Naive thymus-derived CD8-positive, alpha-beta T cell (primary cell): ENCODE results near the gene PMP22. TPM values are rescaled to one million over a fixed set of nuclear protein-coding genes. Genes with fewer than 3 reads are reported as not detected.

Source experiments
- ATAC-seq, 2 donors: fragments of 150-1000 bp; cut with Tn5 transposase in 1 of 2; sonication (Bioruptor Pico), chemical (Tn5 transposase) in 1 of 2; 1 replicate in 1 of 2; 2 replicates in 1 of 2; pipeline ENCODE4 v1.10.0; 2021; ENCODE audit warnings: mild to moderate bottlenecking in 2 of 2, moderate library complexity in 2 of 2
- POLR2A ChIA-PET: fragments of 350-600 bp; sonication (Branson Sonifier 250); formaldehyde crosslinking; loops from one replicate; lab custom pipeline; 2021; ENCODE audit warnings: antibody characterized with exemption; lab: Charles Lee
- DNase-seq, 10 donors: peaks; one replicate each; pipeline versions ENCODE4 v3.0.0 to v3.0.0-alpha.2; 2020 to 2022
- H3K27ac Mint-ChIP-seq, 10 donors: one replicate each; pipeline ENCODE4 v1.8.0; 2020 to 2022; ENCODE audit warnings: mild to moderate bottlenecking in 10 of 10, mixed read lengths in 10 of 10, moderate library complexity in 4 of 10, inconsistent platforms in 1 of 10
- H3K27me3 Mint-ChIP-seq, 5 donors: one replicate each; pipeline ENCODE4 v1.8.0; 2021 to 2022; ENCODE audit warnings: mixed read lengths in 5 of 5
- H3K36me3 Mint-ChIP-seq, 3 donors: one replicate each; pipeline ENCODE4 v1.8.0; 2020 to 2022; ENCODE audit warnings: mixed read lengths in 3 of 3, mild to moderate bottlenecking in 2 of 3, inconsistent platforms in 1 of 3
- H3K4me1 Mint-ChIP-seq, 4 donors: one replicate each; pipeline ENCODE4 v1.8.0; 2021 to 2022; ENCODE audit warnings: mixed read lengths in 4 of 4
- H3K4me3 Mint-ChIP-seq, 10 donors: one replicate each; pipeline ENCODE4 v1.8.0; 2020 to 2022; ENCODE audit warnings: mild to moderate bottlenecking in 10 of 10, mixed read lengths in 10 of 10, moderate library complexity in 6 of 10, inconsistent platforms in 1 of 10
- H3K9me3 Mint-ChIP-seq, 9 donors: one replicate each; pipeline ENCODE4 v1.8.0; 2020 to 2022; ENCODE audit warnings: mixed read lengths in 9 of 9, mild to moderate bottlenecking in 3 of 9, inconsistent platforms in 1 of 9, moderate library complexity in 1 of 9
- polyA plus RNA-seq, 3 donors: library from polyadenylated mRNA; unstranded; fragments of 300-500 nt; fragmentation: Illumina TruSeq; gene quantifications; one replicate each; pipeline ENCODE4 v1.2.3, GENCODE V29; 2021
- total RNA-seq, 8 experiments: library from RNA in 2 of 8; stranded (reverse) in 2 of 8; gene quantifications; one replicate each; pipeline ENCODE4 v1.2.3 and lab custom pipeline; 2021 to 2026

PMP22 gene
- total RNA-seq = under 1 TPM in 1 of 2 experiments, not detected in 1; 0.27 TPM
- not detected for polyA plus RNA-seq
- 0 to 0.17 (median 0) reads per million in 6 experiments for total RNA-seq (lab: John Stamatoyannopoulos, UW)

- peaks cover 4 to 13% (median 12%) of the 10 kb centered on the region in 4 donors for H3K4me1 Mint-ChIP-seq
- no peak within 1 kb of the TSS for H3K4me3 Mint-ChIP-seq
These were observed at the start of gene PMP22 for GRCh38 chr17:15265131-15265530. PMP22 (minus strand) TSS chr17:15265326; CDS start chr17:15260727, 4,599 bp downstream.

GRCh38 chr17:15311996-15312395 lies 46.9 kb upstream of the PMP22 start:
- no peaks in the 10 kb centered on the region for H3K36me3 Mint-ChIP-seq
- no peak overlapping the region for H3K27ac Mint-ChIP-seq
- no peaks in the 10 kb centered on the region for H3K9me3 Mint-ChIP-seq
- H3K27me3 Mint-ChIP-seq = peaks cover 6 to 18% (median 8%) of the 10 kb centered on the region in 5 donors
- DNase-seq = no peak
- H3K4me3 Mint-ChIP-seq = no peak overlapping the region
- no peaks in the 10 kb centered on the region for H3K4me1 Mint-ChIP-seq
- POLR2A ChIA-PET = no interaction called here
- no peak for ATAC-seq

More at GRCh38 chr17:15265131-15265530, at the start of gene PMP22:
- DNase-seq = no peak
- POLR2A ChIA-PET = no interaction called here
- H3K36me3 Mint-ChIP-seq = no peaks in the 10 kb centered on the region
- peaks cover 30 to 81% (median 46%) of the 10 kb centered on the region in 5 donors for H3K27me3 Mint-ChIP-seq
- no peak for ATAC-seq
- no peak within 1 kb of the TSS for H3K27ac Mint-ChIP-seq
- no peaks in the 10 kb centered on the region for H3K9me3 Mint-ChIP-seq

GRCh38 chr17:15309793-15310192 lies 44.7 kb upstream of the PMP22 start:
- Mint-ChIP-seq H3K27me3 (peaks cover 3 to 8% (median 5%) of the 10 kb centered on the region in 5 donors), H3K4me3 (no peak overlapping the region), H3K27ac (no peak overlapping the region), H3K4me1 (no peaks in the 10 kb centered on the region), H3K9me3 (no peaks in the 10 kb centered on the region), H3K36me3 (no peaks in the 10 kb centered on the region)
- no peak for DNase-seq
- ATAC-seq = no peak
- POLR2A ChIA-PET = no interaction called here

- Mint-ChIP-seq H3K4me1 (no peaks in the 10 kb centered on the region), H3K9me3 (no peaks in the 10 kb centered on the region), H3K27me3 (peaks cover under 1 to 6% (median 3%) of the 10 kb centered on the region in 5 donors), H3K36me3 (no peaks in the 10 kb centered on the region), H3K4me3 (no peak overlapping the region), H3K27ac (no peak overlapping the region)
- POLR2A ChIA-PET = no interaction called here
- ATAC-seq (no peak), DNase-seq (no peak)
These were observed 44.1 kb upstream of the PMP22 start for GRCh38 chr17:15309236-15309635.

DNA sequence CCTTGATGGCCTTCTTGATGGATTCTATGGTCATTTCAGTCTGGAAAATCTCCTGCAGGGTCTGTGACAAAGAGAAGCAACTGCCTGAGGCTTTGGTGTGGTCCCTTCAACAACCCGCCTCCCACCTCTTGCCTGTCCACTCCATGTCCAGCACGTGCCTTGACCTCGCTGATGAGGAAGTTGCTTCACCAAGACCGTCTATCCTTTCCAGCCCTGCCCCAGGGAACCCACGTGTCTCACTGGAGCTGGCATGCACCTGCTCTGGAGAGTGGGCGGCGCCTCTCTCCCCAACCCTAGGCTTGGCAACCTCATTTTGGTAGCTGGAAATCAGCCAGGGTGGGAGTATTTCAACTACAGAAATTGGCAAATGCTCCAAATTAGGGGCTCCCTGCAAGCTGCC lies 43.6 kb upstream of the PMP22 start:
- Mint-ChIP-seq H3K9me3 (no peaks in the 10 kb centered on the region), H3K27ac (no peak overlapping the region)

DNA sequence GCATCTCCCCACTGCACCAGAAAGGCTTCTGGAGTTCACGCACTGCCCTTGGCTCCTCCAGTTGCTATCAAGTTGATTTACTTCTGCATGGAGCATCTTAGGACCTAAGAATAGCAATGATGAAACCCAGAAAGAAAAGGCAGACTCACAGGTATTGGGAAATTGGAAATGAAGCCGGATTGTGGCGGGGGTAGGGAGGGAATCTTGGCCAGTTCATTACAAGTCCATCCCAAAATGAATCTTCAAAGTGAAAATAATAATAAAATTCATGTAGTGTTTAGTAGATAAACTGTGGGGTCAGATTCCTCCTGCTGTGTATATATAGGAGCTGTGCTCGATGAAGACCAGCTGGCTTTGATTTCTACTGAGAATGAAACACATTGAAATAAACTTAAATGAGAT lies 42.6 kb upstream of the PMP22 start:
- H3K4me1 Mint-ChIP-seq = no peaks in the 10 kb centered on the region
- H3K27ac Mint-ChIP-seq = no peak overlapping the region
- H3K4me3 Mint-ChIP-seq = no peak overlapping the region
- peaks cover under 1 to 5% (median 1%) of the 10 kb centered on the region in 5 donors for H3K27me3 Mint-ChIP-seq
- no peaks in the 10 kb centered on the region for H3K9me3 Mint-ChIP-seq
- no peaks in the 10 kb centered on the region for H3K36me3 Mint-ChIP-seq
- POLR2A ChIA-PET = no interaction called here
- ATAC-seq = no peak
- DNase-seq = no peak

More for the DNA sequence above, 43.6 kb upstream of the PMP22 start:
- Mint-ChIP-seq H3K4me1 (no peaks in the 10 kb centered on the region), H3K27me3 (peaks cover 0 to 6% (median 0%) of the 10 kb centered on the region in 5 donors), H3K4me3 (no peak overlapping the region), H3K36me3 (no peaks in the 10 kb centered on the region)
- DNase-seq (no peak), ATAC-seq (no peak)
- POLR2A ChIA-PET = no interaction called here

DNA sequence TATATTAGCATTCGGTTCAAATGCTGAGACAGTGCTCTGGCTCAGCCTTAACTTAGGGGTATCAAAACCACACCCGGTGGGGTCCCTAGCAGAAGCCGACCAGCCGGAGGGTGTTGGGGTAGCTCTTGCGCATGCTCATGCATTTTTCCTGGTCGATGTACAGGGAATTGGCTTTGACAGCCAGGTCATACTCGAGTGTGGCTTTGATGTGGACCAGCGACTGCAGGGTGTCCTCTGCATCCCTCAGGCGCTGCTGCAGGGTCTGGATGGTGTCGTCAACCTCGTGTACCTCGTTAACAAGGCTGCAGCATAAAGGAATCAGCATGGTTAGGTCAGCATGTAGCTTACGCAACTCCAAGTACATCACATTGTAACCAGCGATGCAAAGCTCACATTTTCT lies 38.7 kb upstream of the PMP22 start:
- no peak for ATAC-seq
- no peak for DNase-seq
- Mint-ChIP-seq H3K27me3 (peaks cover 4 to 21% (median 11%) of the 10 kb centered on the region in 5 donors), H3K36me3 (no peaks in the 10 kb centered on the region), H3K27ac (no peak overlapping the region), H3K4me1 (no peaks in the 10 kb centered on the region), H3K4me3 (no peak overlapping the region), H3K9me3 (no peaks in the 10 kb centered on the region)
- POLR2A ChIA-PET = no interaction called here

GRCh38 chr17:15303268-15303667 lies 38.1 kb upstream of the PMP22 start:
- no peak overlapping the region for H3K27ac Mint-ChIP-seq
- H3K9me3 Mint-ChIP-seq = no peaks in the 10 kb centered on the region
- DNase-seq (no peak), ATAC-seq (no peak)
- no peaks in the 10 kb centered on the region for H3K36me3 Mint-ChIP-seq
- POLR2A ChIA-PET = no interaction called here
- no peak overlapping the region for H3K4me3 Mint-ChIP-seq
- no peaks in the 10 kb centered on the region for H3K4me1 Mint-ChIP-seq
- peaks cover 4 to 21% (median 11%) of the 10 kb centered on the region in 5 donors for H3K27me3 Mint-ChIP-seq

- POLR2A ChIA-PET = no interaction called here
- H3K27me3 Mint-ChIP-seq = peaks cover 4 to 21% (median 11%) of the 10 kb centered on the region in 5 donors
These were observed 36.7 kb upstream of the PMP22 start for GRCh38 chr17:15301845-15302244.

DNA sequence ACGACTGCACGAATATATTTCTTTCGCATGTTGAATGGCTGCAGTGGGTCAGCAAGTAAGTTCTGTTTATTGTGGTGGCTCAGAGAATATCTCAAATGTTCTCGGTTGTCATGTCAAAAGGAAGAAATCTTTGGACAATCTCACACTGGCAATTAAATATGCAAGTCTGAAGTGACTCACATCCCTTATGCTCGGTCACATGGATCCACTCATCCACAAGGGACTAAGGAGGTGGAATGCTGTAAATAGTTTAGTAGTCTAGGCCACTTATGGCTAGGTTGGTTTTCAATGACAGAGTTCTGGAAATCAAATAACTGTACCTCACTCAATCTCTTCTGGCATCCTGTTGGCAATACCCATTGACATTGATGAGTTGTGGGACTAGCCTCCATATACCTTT lies 33.0 kb upstream of the PMP22 start:
- ATAC-seq = no peak
- POLR2A ChIA-PET = no interaction called here

More at GRCh38 chr17:15301845-15302244, 36.7 kb upstream of the PMP22 start:
- ATAC-seq (no peak), DNase-seq (no peak)
- Mint-ChIP-seq H3K27ac (no peak overlapping the region), H3K4me3 (no peak overlapping the region), H3K36me3 (no peaks in the 10 kb centered on the region), H3K4me1 (no peaks in the 10 kb centered on the region), H3K9me3 (no peaks in the 10 kb centered on the region)

GRCh38 chr17:15293558-15293957 lies 28.4 kb upstream of the PMP22 start:
- no peaks in the 10 kb centered on the region for H3K9me3 Mint-ChIP-seq
- POLR2A ChIA-PET = no interaction called here

More for the DNA sequence above, 33.0 kb upstream of the PMP22 start:
- H3K9me3 Mint-ChIP-seq = no peaks in the 10 kb centered on the region
- H3K4me3 Mint-ChIP-seq = no peak overlapping the region
- H3K27ac Mint-ChIP-seq = no peak overlapping the region
- H3K36me3 Mint-ChIP-seq = no peaks in the 10 kb centered on the region
- DNase-seq = no peak
- peaks cover 8 to 28% (median 13%) of the 10 kb centered on the region in 5 donors for H3K27me3 Mint-ChIP-seq
- no peaks in the 10 kb centered on the region for H3K4me1 Mint-ChIP-seq

DNA sequence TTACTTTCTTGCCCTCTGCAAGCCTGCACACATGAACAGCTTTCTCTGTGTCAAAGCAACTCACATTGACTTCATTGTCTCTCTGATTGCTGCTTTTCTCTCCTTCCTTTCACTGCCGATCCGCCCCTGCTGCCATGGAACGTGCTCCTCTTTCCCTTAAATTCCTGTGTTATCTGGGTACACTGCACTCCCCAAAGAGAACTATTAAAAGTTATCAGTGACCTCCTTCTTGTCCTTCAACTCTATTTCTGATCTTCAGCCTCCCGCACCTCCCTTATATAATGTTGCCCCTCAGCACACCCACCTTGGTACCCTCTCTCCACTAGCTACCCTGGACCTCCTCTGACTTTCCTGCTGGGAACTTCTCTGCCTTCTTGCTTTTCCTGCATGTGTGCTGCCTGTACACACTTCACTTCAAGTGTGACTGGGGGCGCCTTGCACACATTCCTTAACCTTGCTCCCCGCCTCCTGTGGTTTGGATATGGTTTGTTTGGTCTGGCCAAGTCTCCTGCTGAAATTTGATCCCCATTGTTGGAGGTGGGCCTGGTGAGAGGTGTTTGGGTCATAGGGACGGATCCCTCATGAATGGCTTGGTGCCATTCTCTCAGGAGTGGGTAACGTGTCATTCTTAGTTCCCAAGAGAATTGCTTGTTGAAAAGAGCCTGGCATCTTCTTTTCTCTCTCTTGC lies 26.7 kb upstream of the PMP22 start:
- POLR2A ChIA-PET = no interaction called here
- no peak overlapping the region for H3K27ac Mint-ChIP-seq

More at GRCh38 chr17:15293558-15293957, 28.4 kb upstream of the PMP22 start:
- Mint-ChIP-seq H3K27me3 (peaks cover 7 to 38% (median 18%) of the 10 kb centered on the region in 5 donors), H3K4me3 (no peak overlapping the region), H3K27ac (no peak overlapping the region), H3K4me1 (no peaks in the 10 kb centered on the region), H3K36me3 (no peaks in the 10 kb centered on the region)
- ATAC-seq (no peak), DNase-seq (no peak)

DNA sequence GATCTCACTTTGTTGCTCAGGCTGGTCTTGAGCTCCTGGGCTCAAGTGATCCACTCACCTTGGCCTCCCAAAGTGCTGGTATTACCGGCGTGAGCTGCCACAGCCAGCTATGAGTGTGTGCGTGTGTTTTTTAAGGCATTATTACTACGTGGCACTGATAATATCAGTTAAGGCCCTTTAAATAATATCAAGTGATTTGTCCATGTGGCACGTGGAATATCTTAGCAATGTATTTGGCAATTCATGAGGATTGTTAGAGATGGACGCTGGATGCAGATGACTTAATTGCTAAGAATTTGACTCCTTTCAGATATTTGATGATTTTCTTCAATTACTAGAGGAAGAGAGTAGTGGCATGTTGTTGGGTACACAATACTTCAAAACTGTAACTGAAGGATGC lies 25.5 kb upstream of the PMP22 start:
- DNase-seq (no peak), ATAC-seq (no peak)
- POLR2A ChIA-PET = no interaction called here
- H3K4me1 Mint-ChIP-seq = no peaks in the 10 kb centered on the region
- no peak overlapping the region for H3K27ac Mint-ChIP-seq
- no peaks in the 10 kb centered on the region for H3K36me3 Mint-ChIP-seq
- no peaks in the 10 kb centered on the region for H3K9me3 Mint-ChIP-seq
- H3K4me3 Mint-ChIP-seq = no peak overlapping the region
- H3K27me3 Mint-ChIP-seq = peaks cover 13 to 56% (median 37%) of the 10 kb centered on the region in 5 donors

More for the DNA sequence above, 26.7 kb upstream of the PMP22 start:
- no peaks in the 10 kb centered on the region for H3K4me1 Mint-ChIP-seq
- no peaks in the 10 kb centered on the region for H3K9me3 Mint-ChIP-seq
- DNase-seq (no peak), ATAC-seq (no peak)
- H3K4me3 Mint-ChIP-seq = no peak overlapping the region
- no peaks in the 10 kb centered on the region for H3K36me3 Mint-ChIP-seq
- peaks cover 13 to 52% (median 31%) of the 10 kb centered on the region in 5 donors for H3K27me3 Mint-ChIP-seq
